Activated CD8-positive, alpha-beta memory T cell treated with anti-CD3 and anti-CD28 coated beads, Interleukin-2, amount 10 ng/mL, durations not matched to agents 7 days and 5 days (primary cell): ENCODE measurements around the gene CAMTA1. TPM values are rescaled to one million over a fixed set of nuclear protein-coding genes. Genes with fewer than 3 reads are reported as not detected.
"Not testable (repeated sequence)": the region's sequence is repeated elsewhere in the genome, so short reads cannot be mapped to it uniquely, and the experiment has no call there.

Experiments used
- ATAC-seq: fragments of 150-1000 bp; cut with Tn5 transposase; one replicate; pipeline ENCODE4 v1.10.0; 2021; ENCODE audit warnings: moderate library complexity
- CTCF ChIA-PET: fragments of 350-600 bp; sonication (Branson Sonifier 250); formaldehyde crosslinking; loops from one replicate; lab custom pipeline; 2021; ENCODE audit warnings: antibody characterized with exemption; lab: Charles Lee
- DNase-seq: peaks from one replicate; pipeline ENCODE4 v3.0.0-alpha.2; 2020
- H3K27ac Mint-ChIP-seq: one replicate; pipeline ENCODE4 v1.8.0; 2021; ENCODE audit warnings: mild to moderate bottlenecking, mixed read lengths
- H3K27me3 Mint-ChIP-seq: one replicate; pipeline ENCODE4 v1.8.0; 2021; ENCODE audit warnings: mixed read lengths
- H3K36me3 Mint-ChIP-seq: one replicate; pipeline ENCODE4 v1.8.0; 2021; ENCODE audit warnings: mild to moderate bottlenecking, mixed read lengths
- H3K4me1 Mint-ChIP-seq: one replicate; pipeline ENCODE4 v1.8.0; 2021; ENCODE audit warnings: mixed read lengths
- H3K4me3 Mint-ChIP-seq: one replicate; pipeline ENCODE4 v1.8.0; 2021; ENCODE audit warnings: mild to moderate bottlenecking, moderate library complexity, mixed read lengths
- H3K9me3 Mint-ChIP-seq: one replicate; pipeline ENCODE4 v1.8.0; 2022; ENCODE audit warnings: low read depth, mixed read lengths
- total RNA-seq, 2 experiments: library from RNA; stranded (reverse); gene quantifications; one replicate each; pipeline ENCODE4 v1.2.3, GENCODE V29; 2021

Gene CAMTA1
- total RNA-seq, 2 experiments from 2014 or later: 42.8 to 43.2 TPM

- CTCF ChIA-PET: no interaction called here
- Mint-ChIP-seq H3K4me3 (no peak overlapping the region), H3K4me1 (no peaks in the 10 kb centered on the region), H3K36me3 (no peaks in the 10 kb centered on the region), H3K27ac (no peak overlapping the region), H3K27me3 (peaks cover 3% of the 10 kb centered on the region), H3K9me3 (no peaks in the 10 kb centered on the region)
- no peak for DNase-seq
- no peak for ATAC-seq
Measured at GRCh38 chr1:7315946-7316345, 530.7 kb downstream of the CAMTA1 start.

DNA sequence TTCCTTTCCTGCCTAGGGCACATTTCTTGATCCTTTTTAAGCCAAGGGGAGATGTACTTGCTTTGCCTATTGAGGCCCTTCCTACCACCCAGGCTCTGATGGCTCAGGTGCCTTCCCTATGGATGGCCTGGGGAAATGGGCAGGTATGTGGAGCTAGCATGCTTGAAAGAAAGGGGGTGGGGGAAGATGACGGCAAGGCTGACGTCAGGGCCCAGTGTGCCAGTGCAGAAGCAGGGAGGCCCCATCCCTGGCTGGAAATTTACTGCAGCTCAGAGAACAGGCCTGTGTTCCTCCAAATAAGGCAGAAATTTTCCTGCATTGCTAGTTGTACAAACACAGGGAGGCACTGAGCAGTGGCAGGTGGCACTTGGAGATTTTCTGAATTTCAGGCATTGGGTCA is 532.6 kb downstream of the CAMTA1 start:
- ATAC-seq: no peak
- H3K4me1 Mint-ChIP-seq: no peaks in the 10 kb centered on the region

GRCh38 chr1:7319196-7319595 is 533.9 kb downstream of the CAMTA1 start:
- ATAC-seq: no peak
- H3K4me1 Mint-ChIP-seq: no peaks in the 10 kb centered on the region

More for the DNA sequence above, 532.6 kb downstream of the CAMTA1 start:
- H3K36me3 Mint-ChIP-seq: no peaks in the 10 kb centered on the region
- H3K9me3 Mint-ChIP-seq: no peaks in the 10 kb centered on the region
- H3K4me3 Mint-ChIP-seq: no peak overlapping the region
- DNase-seq: no peak
- H3K27me3 Mint-ChIP-seq: no peaks in the 10 kb centered on the region
- CTCF ChIA-PET: no interaction called here
- H3K27ac Mint-ChIP-seq: no peak overlapping the region

DNA sequence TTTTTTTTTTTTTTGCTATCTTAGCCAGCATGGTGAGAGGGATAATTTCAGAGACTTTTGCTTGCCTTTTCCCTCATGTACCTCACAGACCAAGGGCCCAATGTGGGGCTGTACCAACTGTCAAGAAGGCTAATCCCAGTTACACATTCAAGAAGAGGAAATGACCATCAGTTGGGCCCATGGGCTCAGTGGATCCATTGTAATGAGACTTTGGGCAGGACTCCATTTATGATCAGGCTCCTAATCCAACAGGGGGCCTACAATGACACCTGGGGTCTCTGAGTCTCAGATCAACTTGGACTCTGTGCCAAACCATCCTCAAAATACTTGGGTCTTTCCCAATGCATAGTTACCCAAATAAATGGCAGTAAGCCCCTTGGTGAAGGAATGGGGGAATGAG is 535.4 kb downstream of the CAMTA1 start:
- no peak overlapping the region for H3K4me3 Mint-ChIP-seq
- DNase-seq (no peak), ATAC-seq (no peak)
- no peaks in the 10 kb centered on the region for H3K4me1 Mint-ChIP-seq
- H3K36me3 Mint-ChIP-seq: no peaks in the 10 kb centered on the region
- peaks cover 2% of the 10 kb centered on the region for H3K9me3 Mint-ChIP-seq
- H3K27ac Mint-ChIP-seq: no peak overlapping the region
- peaks cover 7% of the 10 kb centered on the region for H3K27me3 Mint-ChIP-seq
- CTCF ChIA-PET: no interaction called here

More at GRCh38 chr1:7319196-7319595, 533.9 kb downstream of the CAMTA1 start:
- Mint-ChIP-seq H3K36me3 (no peaks in the 10 kb centered on the region), H3K27me3 (peaks cover 7% of the 10 kb centered on the region), H3K9me3 (no peaks in the 10 kb centered on the region), H3K27ac (no peak overlapping the region), H3K4me3 (no peak overlapping the region)
- CTCF ChIA-PET: no interaction called here
- DNase-seq: no peak

GRCh38 chr1:7322283-7322785 is 537.1 kb downstream of the CAMTA1 start:
- H3K4me1 Mint-ChIP-seq: no peaks in the 10 kb centered on the region
- no peak overlapping the region for H3K27ac Mint-ChIP-seq
- peaks cover 2% of the 10 kb centered on the region for H3K9me3 Mint-ChIP-seq
- CTCF ChIA-PET: no interaction called here
- no peaks in the 10 kb centered on the region for H3K36me3 Mint-ChIP-seq
- no peak for DNase-seq
- H3K27me3 Mint-ChIP-seq: peaks cover 10% of the 10 kb centered on the region
- no peak for ATAC-seq
- no peak overlapping the region for H3K4me3 Mint-ChIP-seq

- CTCF ChIA-PET: no interaction called here
- H3K36me3 Mint-ChIP-seq: no peaks in the 10 kb centered on the region
- no peak overlapping the region for H3K4me3 Mint-ChIP-seq
- peaks cover 12% of the 10 kb centered on the region for H3K27me3 Mint-ChIP-seq
- no peaks in the 10 kb centered on the region for H3K4me1 Mint-ChIP-seq
- H3K27ac Mint-ChIP-seq: no peak overlapping the region
- no peak for DNase-seq
- H3K9me3 Mint-ChIP-seq: peaks cover 2% of the 10 kb centered on the region
- no peak for ATAC-seq
Measured at GRCh38 chr1:7322912-7323311, 537.7 kb downstream of the CAMTA1 start.

GRCh38 chr1:7325254-7325653 is 540.0 kb downstream of the CAMTA1 start:
- CTCF ChIA-PET: no interaction called here
- Mint-ChIP-seq H3K4me3 (no peak overlapping the region), H3K9me3 (peaks cover 2% of the 10 kb centered on the region), H3K27ac (no peak overlapping the region), H3K27me3 (peaks cover 14% of the 10 kb centered on the region), H3K4me1 (no peaks in the 10 kb centered on the region), H3K36me3 (no peaks in the 10 kb centered on the region)
- ATAC-seq: no peak
- no peak for DNase-seq

DNA sequence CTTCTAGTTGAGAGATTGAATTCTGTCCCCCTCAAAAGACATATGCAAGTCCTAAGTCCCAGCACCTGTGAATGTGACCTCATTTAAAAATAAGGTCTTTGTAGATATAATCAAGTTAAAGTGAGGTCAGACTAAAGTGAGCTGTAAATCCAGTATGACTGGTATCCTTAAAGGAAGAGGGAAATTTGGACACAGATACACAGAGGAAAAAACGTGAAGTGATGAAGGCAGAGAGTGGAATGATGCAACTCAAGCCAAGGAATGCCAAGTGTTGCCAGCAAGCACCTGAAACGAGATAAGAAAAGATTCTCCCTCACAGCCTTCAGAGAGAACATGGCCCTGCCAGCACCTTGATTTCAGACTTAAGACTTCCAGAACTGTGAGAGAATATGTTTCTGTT is 541.1 kb downstream of the CAMTA1 start:
- H3K4me3 Mint-ChIP-seq: no peak overlapping the region
- H3K27ac Mint-ChIP-seq: no peak overlapping the region
- no peaks in the 10 kb centered on the region for H3K36me3 Mint-ChIP-seq
- ATAC-seq (no peak), DNase-seq (no peak)
- H3K4me1 Mint-ChIP-seq: no peaks in the 10 kb centered on the region
- H3K27me3 Mint-ChIP-seq: peaks cover 14% of the 10 kb centered on the region
- peaks cover 2% of the 10 kb centered on the region for H3K9me3 Mint-ChIP-seq
- CTCF ChIA-PET: no interaction called here

DNA sequence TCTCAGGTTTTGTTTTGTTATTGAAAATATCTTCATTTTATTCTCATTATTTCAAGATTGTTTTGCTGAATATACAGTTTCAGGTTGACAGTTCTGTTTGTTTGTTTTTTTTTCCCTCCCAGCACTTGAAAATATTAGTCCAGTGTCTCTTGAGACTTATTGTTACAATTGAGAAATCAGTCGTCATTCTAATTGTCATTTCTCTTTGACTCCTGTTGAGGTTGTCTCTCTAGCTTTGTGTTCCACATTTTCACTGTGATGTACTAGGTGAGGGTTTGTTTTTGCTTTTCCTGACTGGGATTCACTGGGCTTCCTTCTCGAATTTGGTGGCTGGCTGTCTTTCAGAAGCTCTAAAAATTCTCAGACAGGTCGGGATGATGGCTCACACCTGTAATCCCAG is 542.6 kb downstream of the CAMTA1 start:
- Mint-ChIP-seq H3K9me3 (peaks cover 2% of the 10 kb centered on the region), H3K27me3 (peaks cover 14% of the 10 kb centered on the region), H3K4me1 (no peaks in the 10 kb centered on the region), H3K4me3 (no peak overlapping the region), H3K36me3 (no peaks in the 10 kb centered on the region), H3K27ac (no peak overlapping the region)
- DNase-seq (peak; percentile 1), ATAC-seq (no peak)
- CTCF ChIA-PET: no interaction called here

- Mint-ChIP-seq H3K4me1 (no peaks in the 10 kb centered on the region), H3K9me3 (peaks cover under 1% of the 10 kb centered on the region), H3K36me3 (no peaks in the 10 kb centered on the region), H3K4me3 (no peak overlapping the region), H3K27ac (no peak overlapping the region), H3K27me3 (peaks cover 8% of the 10 kb centered on the region)
- CTCF ChIA-PET: no interaction called here
- DNase-seq: no peak
- no peak for ATAC-seq
Measured at GRCh38 chr1:7329868-7330615, 544.8 kb downstream of the CAMTA1 start.

- H3K27ac Mint-ChIP-seq, CTCF ChIA-PET: not testable (repeated sequence)
Measured at GRCh38 chr1:7330726-7331125, 545.5 kb downstream of the CAMTA1 start.

GRCh38 chr1:7331926-7332535 is 546.8 kb downstream of the CAMTA1 start:
- Mint-ChIP-seq H3K4me1 (no peaks in the 10 kb centered on the region), H3K4me3 (no peak overlapping the region), H3K36me3 (no peaks in the 10 kb centered on the region), H3K27ac (no peak overlapping the region), H3K27me3 (peaks cover 4% of the 10 kb centered on the region), H3K9me3 (no peaks in the 10 kb centered on the region)
- ATAC-seq (no peak), DNase-seq (peak; percentile 11)
- CTCF ChIA-PET: no interaction called here

More at GRCh38 chr1:7330726-7331125, 545.5 kb downstream of the CAMTA1 start:
- not testable (repeated sequence) for ATAC-seq, H3K4me3 Mint-ChIP-seq, DNase-seq, H3K9me3 Mint-ChIP-seq, H3K4me1 Mint-ChIP-seq, H3K27me3 Mint-ChIP-seq, H3K36me3 Mint-ChIP-seq

- DNase-seq: peak; percentile 19
- Mint-ChIP-seq H3K4me3 (no peak overlapping the region), H3K36me3 (no peaks in the 10 kb centered on the region), H3K9me3 (no peaks in the 10 kb centered on the region), H3K27me3 (peaks cover under 1% of the 10 kb centered on the region), H3K4me1 (no peaks in the 10 kb centered on the region), H3K27ac (no peak overlapping the region)
- ATAC-seq: no peak
- CTCF ChIA-PET: no interaction called here
Measured at GRCh38 chr1:7333094-7333493, 547.8 kb downstream of the CAMTA1 start.

GRCh38 chr1:7333620-7334019 is 548.4 kb downstream of the CAMTA1 start:
- no peak for DNase-seq
- no peak overlapping the region for H3K27ac Mint-ChIP-seq
- no peaks in the 10 kb centered on the region for H3K4me1 Mint-ChIP-seq
- H3K36me3 Mint-ChIP-seq: no peaks in the 10 kb centered on the region
- CTCF ChIA-PET: no interaction called here
- ATAC-seq: no peak
- H3K4me3 Mint-ChIP-seq: no peak overlapping the region
- no peaks in the 10 kb centered on the region for H3K27me3 Mint-ChIP-seq
- no peaks in the 10 kb centered on the region for H3K9me3 Mint-ChIP-seq
